ENCODE results near the gene ANAPC15.

The ANAPC15 gene

GRCh38 chr11:72127923-72128322, 15.4 kb upstream of the ANAPC15 start:
- no peak for DNase-seq (ENCODE audit: extremely low read depth in 1 of 2, low read depth in 1 of 2)

- no peak for DNase-seq (ENCODE audit: extremely low read depth in 1 of 2, low read depth in 1 of 2)
These were observed 13.5 kb upstream of the ANAPC15 start for GRCh38 chr11:72125956-72126355.

DNA sequence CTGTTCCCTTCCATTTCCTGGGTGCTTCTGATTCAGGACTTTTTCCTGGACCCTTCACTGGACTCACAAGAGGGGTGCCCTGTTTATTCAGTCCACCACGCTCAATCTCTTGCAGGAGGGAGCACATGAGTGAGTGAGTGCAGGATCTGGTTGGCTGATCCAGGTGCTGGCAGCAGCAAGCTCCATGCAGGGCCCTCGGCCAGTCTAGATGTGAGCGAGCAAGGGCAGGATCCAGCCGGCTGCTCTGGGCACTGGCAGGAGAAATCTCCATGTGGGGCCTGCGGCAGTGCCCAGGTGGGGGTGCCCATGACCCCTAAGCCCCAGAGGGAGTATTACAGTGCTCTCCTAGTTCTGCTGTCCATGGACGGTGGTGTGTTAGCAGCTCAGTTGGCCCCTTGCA, 11.6 kb upstream of the ANAPC15 start:
- no peak for DNase-seq (ENCODE audit: extremely low read depth in 1 of 2, low read depth in 1 of 2)

DNA sequence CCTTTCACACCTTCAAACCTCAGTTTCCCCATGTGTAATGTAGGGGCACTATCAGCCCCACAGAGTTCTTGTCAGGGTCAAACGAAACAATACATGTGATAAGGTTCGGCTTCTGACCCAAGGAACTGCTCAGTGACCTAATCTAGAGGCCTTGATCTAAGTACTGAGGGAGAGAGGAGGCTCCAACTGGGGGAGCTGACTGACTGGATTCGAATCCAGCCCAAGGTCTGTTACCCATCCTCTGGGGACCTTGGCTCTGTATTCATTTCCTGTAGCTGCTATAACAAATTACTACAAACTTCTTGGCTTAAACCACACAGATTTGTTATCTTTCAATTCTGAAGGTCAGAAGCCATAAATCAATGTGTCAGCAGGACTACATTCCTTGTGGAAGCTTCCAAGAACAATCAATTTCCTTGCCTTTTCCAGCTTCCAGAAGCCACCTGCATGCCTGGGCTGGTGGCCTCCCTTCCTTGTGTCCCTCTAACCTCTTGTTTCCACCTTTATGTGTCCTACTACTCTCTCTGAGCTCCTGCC, 10.7 kb upstream of the ANAPC15 start:
- no peak for DNase-seq (ENCODE audit: extremely low read depth in 1 of 2, low read depth in 1 of 2)

GRCh38 chr11:72122607-72123006, 10.1 kb upstream of the ANAPC15 start:
- DNase-seq (ENCODE audit: extremely low read depth in 1 of 2, low read depth in 1 of 2) = no peak

GRCh38 chr11:72120930-72121329, 8.4 kb upstream of the ANAPC15 start:
- no peak for DNase-seq (ENCODE audit: extremely low read depth in 1 of 2, low read depth in 1 of 2)

- DNase-seq (ENCODE audit: extremely low read depth in 1 of 2, low read depth in 1 of 2) = no peak
These were observed 6.7 kb upstream of the ANAPC15 start for GRCh38 chr11:72119198-72119597.

GRCh38 chr11:72116019-72116755, 3.7 kb upstream of the ANAPC15 start:
- no peak for DNase-seq (ENCODE audit: extremely low read depth in 1 of 2, low read depth in 1 of 2)

- DNase-seq (ENCODE audit: extremely low read depth in 1 of 2, low read depth in 1 of 2) = no peak
These were observed 2.1 kb upstream of the ANAPC15 start for GRCh38 chr11:72114570-72114969.

DNA sequence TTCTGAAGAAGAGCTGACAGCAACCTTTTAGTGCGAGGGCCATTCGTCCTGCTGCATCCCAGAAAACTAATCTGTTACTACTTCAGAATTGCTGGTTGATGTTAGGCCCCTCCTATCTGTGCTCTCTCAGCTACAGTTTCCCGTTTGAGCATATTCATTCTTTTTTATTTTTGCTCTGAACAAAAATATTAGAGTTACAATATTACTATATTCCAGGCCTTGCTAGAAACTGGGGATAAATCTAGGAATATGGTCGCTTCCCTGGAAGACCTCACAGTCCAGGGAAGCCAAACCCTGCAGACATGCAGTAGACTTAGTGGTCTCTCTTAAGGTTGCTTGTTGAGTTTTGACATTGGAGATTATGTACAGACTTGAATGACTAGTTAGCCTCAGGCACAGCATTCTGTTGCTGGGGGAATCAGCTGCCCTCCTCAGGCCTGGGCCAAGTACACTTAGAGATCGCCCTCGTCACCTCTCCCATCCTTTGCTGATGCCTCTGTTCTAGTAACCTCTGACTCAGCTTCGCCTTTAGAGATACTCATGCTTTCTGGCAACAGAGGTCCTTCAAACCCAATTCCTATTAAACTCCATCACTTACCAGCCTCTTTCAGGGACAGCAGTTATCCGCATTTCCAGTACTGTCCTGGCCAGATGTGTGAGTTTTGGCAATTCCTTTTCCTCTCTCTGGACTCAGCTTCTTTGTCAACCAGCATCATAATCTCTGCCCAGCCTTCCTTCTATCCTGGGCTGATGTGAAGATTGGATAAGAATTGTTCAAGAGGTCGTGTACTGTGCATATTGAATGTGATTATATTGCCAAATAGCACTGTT, 698 bp upstream of the ANAPC15 start:
- no peak for DNase-seq (ENCODE audit: extremely low read depth in 1 of 2, low read depth in 1 of 2)

DNA sequence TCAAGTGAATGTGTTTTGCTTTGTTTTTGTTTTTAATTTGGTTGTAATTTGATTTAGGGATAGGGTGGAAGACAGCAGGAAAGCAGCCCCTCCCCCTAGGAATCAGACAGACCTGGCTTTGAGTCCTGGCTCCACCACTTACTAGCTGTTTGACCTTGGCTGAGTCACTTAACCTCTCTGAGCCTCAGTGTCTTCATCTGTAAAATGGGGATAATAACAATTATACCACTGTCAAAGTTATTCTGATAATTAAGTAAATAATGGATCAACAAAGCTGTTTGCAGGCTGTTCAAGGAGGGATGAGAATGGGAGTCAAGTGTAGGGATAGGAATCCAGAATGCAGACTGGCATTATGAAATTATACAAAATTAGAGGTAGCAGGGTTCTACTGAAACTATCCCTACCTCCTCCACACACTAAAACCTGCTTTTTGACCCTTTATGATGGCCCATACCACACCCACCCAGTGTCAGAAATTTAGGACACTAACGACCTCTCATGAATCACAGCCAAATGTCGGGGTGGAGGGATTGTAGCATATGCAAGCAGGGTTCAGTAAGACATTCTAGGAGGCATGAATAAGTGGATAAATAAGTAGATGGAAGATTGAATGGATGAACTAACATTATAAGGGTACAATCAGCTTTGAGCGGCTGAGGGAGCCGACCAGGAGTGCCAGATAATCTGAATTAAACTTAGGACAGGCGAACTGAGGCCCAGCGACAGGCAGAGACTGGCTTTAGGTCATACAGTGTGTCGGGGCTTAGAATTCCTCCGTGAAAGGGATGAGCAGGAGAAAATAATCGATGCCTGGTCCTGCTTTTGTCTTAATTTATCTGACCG, 974 bp downstream of the ANAPC15 start:
- no peak for DNase-seq (ENCODE audit: extremely low read depth in 1 of 2, low read depth in 1 of 2)

DNA sequence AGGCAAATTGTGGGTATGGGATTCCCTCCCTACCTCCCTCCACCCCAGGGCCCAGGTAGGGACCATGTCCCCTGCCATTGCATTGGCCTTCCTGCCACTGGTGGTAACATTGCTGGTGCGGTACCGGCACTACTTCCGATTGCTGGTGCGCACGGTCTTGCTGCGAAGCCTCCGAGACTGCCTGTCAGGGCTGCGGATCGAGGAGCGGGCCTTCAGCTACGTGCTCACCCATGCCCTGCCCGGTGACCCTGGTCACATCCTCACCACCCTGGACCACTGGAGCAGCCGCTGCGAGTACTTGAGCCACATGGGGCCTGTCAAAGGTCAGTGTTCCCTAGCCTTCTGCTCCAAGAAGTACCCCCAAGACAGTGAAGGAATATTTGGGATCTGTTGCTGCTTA, 6.6 kb downstream of the ANAPC15 start, which contains the start of gene TOMT:
TSS of gene TOMT (plus strand) at position 37 of the 400 bp plus-strand sequence. CDS start at position 65, 28 bp downstream.
- DNase-seq (ENCODE audit: extremely low read depth in 1 of 2, low read depth in 1 of 2) = no peak

DNA sequence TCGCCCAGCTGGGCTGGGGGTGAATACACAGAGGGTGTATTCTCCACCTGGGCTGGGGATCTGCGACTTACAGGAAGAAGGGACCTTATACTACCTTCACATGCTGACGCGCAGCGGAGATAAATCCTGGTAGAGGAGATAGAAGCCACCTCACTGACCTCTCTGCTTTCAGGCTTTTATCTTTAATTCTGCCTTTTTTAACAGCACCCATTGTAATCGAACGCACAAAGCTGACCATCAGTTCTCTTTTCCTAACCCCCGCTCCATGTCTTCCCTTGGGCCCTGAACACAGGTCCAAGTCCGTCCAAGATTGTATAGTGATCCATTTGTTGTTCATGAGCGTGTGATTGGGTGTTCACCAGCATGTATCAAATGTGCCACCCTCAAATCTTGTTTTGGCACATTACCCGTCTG, 8.7 kb downstream of the ANAPC15 start:
- DNase-seq (ENCODE audit: extremely low read depth in 1 of 2, low read depth in 1 of 2) = no peak

DNA sequence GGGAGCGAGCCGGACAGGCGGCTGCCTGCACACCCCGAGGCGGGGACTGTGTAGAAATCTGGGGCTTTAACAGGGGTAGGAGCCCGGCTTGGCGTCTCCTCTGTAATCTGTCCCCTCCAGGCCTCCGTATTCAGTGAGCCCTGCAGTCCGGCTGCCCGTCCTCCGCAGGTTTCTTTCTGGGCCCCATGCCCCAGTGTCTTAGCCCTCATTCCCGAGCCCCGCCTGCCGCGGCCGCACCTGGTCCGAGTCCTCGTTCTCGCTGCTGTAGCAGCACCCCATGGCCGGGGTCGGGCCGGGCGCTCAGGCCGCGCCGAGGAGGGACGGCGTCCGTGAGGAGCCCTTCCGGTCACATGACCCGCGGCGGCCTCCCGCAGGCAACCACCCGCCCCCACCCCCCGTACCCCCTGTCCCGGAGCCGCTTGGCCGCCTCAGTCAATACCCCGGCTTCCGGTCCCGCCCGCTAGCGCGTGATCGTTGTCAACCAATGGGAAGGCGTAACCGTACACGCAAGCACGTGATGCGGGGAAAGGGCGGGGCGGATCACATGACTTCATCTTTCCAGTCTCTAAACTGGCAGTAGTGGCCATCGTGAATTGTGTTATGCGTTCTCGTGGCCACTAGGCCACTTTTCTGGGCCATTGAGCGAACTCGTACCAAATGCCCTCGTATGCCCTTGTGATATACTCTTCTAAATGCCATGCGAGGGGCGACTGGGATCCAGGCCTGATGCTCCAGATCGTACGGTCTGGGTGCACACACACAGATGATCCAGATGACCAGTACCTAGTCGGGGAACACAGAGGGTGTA, 9.3 kb downstream of the ANAPC15 start, which contains the start of gene LAMTOR1:
TSS of gene LAMTOR1 (minus strand) at position 352 of the 808 bp plus-strand sequence. CDS start at position 279, 73 bp downstream.
- peak; percentile 96 to 99 for DNase-seq (ENCODE audit: extremely low read depth in 1 of 2, low read depth in 1 of 2)

DNA sequence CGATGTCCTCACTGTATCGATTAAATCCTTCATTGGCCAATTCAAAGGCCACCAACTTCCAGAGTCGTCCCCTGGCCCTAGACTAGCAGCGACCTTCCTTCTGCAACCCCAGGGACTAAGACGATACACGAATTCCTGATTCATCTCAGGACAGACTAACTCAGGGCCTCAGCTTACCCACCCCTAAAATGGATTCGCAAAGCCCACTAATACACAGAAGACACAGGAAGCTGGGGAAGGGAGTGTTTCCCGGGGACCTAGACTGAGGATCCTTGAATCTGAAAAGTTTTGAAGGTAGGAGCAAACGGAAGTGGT, 9.9 kb downstream of the ANAPC15 start:
- DNase-seq (ENCODE audit: extremely low read depth in 1 of 2, low read depth in 1 of 2) = no peak

- no peak for DNase-seq (ENCODE audit: extremely low read depth in 1 of 2, low read depth in 1 of 2)
These were observed 10.3 kb downstream of the ANAPC15 start for GRCh38 chr11:72102162-72102561.

DNA sequence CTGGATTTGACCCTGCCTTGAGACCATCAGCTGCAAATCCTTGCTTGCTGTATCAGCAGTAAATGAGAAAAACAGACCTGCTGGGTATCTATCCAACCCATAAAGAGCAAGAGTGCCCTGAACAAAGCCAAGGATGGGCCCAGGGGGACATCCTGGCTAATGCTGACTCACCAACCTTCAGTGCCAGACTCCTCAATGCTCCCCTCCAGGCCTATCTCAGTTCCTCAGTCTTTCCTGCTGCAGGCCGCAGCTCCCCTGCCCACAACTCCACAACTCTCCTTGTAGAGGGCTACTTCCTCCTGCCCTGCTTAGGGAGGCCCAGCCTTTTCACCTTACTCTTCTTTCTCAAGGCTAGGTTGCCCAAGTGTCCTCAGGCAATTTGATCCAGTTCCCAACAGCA, 12.0 kb downstream of the ANAPC15 start:
- DNase-seq (ENCODE audit: extremely low read depth in 1 of 2, low read depth in 1 of 2) = no peak

DNA sequence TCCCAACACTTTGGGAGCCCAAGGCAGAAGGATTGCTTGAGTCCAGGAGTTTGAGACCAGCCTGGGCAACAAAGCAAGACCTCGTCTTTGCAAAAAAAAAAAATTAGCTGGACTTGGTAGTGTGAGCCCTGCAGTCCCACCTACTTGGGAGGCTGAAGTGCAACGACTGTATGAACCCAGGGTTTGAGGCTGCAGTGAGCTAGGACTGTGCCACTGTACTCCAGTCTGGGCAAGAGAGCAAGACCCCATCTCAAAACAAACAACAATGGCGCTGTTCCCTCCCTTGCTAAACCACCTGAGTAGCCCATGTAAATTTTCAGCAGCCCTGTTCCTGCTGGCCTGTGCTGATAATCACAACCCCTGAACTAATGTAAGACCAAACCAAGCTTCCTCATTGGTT, 12.5 kb downstream of the ANAPC15 start:
- no peak for DNase-seq (ENCODE audit: extremely low read depth in 1 of 2, low read depth in 1 of 2)

- no peak for DNase-seq (ENCODE audit: extremely low read depth in 1 of 2, low read depth in 1 of 2)
These were observed 13.8 kb downstream of the ANAPC15 start for GRCh38 chr11:72098741-72099140.

- DNase-seq (ENCODE audit: extremely low read depth in 1 of 2, low read depth in 1 of 2) = no peak
These were observed 21.2 kb downstream of the ANAPC15 start for GRCh38 chr11:72091292-72091691.
